ENCODE measurements around the gene UFSP2.

GRCh38 chr4:185467991-185468390 lies 42.2 kb upstream of the UFSP2 start:
- no peak for TF ChIP-seq POLR2AphosphoS5 (IDR thresholded peaks at IDR 0.05)
- TF ChIP-seq CTCF (IDR thresholded peaks at IDR 0.05) = no peak
- no peak for TF ChIP-seq EP300 (IDR thresholded peaks at IDR 0.05)

Data from sigmoid colon (tissue), 4 donors.